HG03378 (cell line): ENCODE data around the gene PPP2R5B.

Experiments used
- ATAC-seq: cut with Tn5 transposase; IDR thresholded peaks from one replicate; pipeline ENCODE4 v1.9.1; 2021; ENCODE audit warnings: mild to moderate bottlenecking, moderate library complexity; ENCODE audit not compliant: unreplicated experiment

PPP2R5B gene

DNA sequence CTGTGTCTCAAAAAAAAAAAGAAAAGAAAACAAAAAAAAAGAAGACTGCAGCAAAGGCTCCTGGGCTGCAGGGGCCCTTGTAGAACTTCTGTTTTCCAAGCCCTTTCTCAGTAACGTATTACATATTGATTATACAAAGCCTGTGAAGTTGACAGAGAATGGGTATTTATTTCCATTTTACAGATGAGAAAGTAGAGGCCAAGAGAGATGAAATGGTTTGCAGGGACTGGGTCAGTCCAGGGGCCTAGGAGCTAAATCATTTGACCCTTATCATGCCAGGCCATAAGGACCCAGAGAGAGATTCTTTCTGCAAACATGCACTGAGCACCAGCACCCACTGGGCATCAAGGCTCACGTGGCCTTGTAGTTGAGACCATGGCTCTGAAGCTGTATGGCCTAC lies 4.5 kb downstream of the PPP2R5B start:
- ATAC-seq: no peak

DNA sequence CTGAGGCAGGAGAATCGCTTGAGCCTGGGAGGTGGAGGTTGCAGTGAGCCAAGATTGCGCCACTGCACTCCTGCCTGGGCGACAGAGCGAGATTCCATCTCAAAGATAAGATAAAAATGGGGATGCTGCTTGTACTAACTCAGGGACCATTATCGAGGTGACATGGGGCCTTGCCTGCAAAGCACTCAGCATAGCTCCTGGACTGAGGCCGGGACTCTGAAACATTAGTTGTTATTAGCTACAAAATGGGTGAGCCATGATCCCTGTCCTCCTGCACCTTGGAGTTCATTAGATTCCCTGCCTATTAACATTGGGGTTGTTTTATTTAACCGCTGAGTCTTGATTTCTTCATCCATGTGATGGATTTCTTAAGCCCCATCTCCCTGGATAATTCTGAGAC lies 5.1 kb downstream of the PPP2R5B start:
- no peak for ATAC-seq

DNA sequence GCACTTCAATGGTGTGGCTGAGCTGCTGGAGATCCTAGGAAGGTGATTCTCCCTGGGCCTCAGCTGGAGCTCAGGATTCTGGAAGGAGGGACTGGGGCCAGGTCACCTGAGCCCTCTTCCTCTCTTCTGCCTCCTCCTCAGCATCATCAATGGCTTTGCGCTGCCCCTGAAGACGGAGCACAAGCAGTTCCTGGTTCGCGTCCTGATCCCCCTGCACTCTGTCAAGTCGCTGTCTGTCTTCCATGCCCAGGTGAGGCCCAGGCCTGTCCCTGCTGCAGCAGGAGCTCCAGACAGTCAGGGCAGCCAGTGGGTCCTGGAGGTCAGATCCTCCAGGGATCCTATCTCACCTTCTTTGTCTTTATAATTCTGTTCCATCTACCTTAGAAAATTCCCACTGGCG lies 5.9 kb downstream of the PPP2R5B start:
- ATAC-seq: no peak

DNA sequence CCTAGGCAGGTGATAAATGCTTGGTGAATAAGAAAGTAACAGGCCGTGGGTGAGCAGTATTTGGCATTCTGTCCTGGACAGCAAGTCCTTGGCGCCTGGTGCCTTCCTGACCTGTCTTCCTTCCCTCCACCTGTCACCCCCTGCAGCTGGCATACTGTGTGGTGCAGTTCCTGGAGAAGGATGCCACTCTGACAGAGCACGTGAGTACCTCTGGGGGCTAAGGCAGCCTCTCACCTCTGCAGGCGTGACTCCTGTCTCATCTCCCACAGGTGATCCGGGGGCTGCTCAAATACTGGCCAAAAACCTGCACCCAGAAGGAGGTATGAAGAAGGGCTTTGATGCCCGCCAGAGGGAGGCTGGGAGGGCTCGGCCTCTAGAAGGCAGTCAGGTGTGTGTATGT lies 6.8 kb downstream of the PPP2R5B start:
- ATAC-seq: no peak

DNA sequence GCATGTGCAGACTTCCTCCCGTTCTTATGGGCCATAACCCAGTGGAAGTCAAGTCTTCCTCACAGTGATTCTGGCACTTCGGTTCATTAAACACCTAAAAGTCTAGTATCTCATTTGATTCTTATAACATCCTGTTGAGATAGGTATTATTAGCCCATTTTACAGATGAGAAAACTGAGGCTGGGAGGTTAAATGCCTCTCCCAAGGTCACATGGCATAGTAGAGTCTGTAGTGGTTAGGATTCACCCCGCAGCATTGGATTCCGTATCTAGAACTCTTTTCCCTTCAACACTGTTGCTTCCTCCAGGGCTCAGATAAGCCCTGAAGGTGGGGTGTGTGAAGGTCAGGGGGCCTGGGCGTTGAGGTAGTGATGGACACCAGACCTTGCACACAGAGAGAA lies 7.8 kb downstream of the PPP2R5B start:
- no peak for ATAC-seq

DNA sequence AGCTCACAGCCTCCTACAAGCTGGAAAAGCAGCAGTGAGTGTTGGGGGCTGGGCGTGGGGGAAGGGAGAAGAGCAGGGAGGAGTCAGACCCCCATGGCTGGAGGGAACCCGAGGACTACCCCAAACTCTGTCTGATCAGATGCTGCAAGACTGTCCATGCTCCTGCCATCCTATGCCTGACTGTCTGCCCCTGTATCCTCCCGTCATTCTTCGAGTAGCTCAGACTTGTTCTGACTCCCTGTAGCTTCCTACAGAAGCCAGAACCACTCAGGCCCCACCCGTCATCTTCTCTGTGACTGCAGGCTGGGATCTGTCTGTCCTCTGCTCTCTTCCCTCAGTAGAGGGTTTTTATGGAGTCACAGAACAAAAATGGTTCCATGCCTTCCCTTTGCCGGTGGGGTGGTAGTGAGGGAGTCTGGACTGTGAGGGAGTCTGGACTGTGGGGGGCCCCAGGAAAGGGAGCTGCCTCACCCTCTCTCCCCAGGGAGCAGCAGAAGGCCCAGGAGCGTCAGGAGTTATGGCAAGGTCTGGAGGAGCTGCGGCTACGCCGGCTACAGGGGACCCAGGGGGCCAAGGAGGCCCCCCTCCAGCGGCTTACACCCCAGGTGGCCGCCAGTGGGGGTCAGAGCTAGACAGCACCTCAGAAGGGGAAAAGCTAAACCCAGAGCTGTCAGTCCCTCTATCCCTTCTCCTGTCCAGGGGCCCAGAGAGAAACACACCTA lies 8.9 kb downstream of the PPP2R5B start:
- ATAC-seq: no peak

DNA sequence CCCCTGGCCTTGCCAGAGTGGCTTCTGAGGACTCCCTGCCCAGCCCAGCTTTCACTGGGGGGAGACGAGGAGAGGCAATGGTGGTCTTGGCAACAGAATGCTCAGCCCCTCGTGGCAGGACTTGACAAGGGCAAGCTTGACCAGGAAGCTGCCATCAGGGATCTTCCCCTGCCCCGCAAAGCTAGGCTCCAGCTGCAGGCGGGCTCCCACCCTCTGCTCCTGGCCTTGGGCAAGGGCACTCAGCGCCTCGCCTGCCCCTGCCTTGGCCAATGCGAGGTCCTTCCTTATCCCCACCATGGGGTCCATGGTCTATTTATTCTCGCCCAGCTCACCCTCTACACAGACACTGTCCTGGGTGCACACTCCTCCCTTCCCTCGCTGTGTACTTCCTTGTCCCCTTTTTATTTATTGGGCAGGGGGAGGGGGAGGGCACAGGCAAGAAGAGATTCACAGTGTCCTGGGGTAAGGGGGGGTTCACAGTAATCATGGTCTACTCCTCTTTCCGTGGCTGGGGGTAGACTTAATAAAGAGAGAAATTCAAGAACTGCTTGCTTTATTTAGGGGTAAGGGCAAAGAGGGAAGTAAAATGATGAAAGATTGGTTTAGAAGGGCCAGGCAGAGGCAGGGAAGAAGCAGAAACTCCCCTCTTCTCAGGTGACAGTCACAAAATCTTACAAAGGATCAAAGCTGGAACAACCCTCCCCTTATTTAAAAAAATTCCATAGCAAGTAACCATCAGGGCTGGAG lies 9.6 kb downstream of the PPP2R5B start:
- ATAC-seq: no peak

DNA sequence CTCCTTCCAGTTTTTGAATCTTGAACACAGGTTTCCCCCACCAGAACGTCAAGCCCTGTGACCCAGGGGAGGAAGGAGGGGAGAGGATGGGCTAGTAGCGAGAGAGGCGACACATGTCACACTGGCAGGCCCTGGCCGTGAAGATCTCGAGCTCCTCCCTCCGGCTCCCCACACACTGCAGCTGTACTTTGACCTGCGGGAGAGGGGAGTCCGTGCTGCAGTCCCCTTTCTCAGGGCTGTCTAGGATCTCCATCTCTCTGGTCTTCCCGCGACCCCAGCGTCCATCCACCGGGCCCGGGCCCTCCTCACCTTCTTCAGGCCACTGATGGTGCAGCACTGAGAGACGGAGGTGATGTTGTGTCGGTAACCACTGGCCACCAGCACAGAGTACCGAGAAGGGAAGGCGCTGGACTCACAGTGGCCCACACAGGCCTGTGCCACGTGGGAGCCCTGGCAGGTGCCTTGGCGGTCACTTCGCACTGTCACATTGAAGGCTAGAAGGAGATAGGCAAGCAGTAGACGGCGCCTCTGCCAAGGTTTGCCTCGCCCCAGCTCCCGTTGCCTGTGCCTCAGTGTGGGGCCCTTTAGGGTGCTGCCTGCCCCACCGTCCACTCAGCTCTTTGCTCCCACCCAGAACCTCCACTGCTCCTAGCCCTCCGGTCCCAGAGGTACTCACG lies 10.3 kb downstream of the PPP2R5B start:
- no peak for ATAC-seq

DNA sequence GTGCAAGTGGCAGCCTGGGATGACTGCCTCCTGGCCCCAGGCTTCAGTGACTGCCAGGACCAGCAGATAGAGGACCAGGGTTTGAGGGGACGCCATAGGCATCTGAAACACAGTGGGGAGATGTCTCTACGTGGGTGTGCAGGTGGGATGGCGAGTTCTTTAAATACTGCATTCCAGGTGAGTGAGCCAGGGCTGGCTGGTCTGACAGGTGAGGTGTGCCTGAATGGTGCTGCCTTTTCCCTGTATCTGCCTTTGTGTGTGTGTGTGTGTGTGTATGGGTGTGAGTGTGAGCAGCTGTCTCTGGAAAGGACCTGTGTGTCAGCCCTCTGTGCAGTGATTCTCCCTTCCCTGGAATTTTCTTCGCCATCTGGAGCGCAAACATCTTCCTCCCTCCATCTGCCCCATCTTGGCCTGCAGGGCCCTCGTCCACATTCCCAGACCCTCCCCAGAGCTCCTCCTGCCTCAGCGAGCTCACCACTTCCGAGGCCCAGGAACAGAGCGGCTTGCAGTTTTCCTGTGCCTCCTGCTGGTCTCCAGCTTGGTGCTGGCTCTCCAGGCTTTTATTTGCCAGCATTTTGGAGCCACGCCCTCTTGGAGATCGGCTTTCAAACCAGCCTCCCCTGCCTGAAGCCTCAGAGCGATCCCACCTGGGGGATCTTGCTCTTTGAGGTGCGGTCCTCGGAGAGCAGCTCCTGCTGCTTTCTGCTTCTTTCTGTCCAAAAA lies 11.0 kb downstream of the PPP2R5B start, which contains the start of gene GPHA2:
Gene GPHA2, minus strand, starts transcription at position 535 of the 723 bp plus-strand sequence. Its CDS starts 433 bp downstream, at position 102.
- ATAC-seq: no peak

DNA sequence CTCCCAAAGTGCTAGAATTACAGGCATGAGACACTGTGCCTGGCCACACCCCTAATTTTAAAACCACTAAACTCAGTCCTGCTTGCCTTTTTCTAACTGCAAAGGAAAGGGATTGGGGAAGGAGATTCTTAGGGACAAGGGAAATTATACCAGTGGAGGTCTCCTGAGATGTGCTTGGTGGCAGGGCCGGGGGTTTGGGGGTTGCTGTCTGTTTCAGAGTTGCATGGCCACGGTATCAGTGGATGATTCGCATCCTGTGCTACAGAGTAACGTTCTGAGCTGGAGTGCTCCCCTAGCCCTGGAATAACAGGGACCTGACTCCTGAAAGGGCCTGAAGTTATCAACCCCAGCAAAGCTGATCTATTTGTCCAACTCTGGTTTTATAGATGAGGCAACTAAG lies 12.1 kb downstream of the PPP2R5B start:
- ATAC-seq: no peak

DNA sequence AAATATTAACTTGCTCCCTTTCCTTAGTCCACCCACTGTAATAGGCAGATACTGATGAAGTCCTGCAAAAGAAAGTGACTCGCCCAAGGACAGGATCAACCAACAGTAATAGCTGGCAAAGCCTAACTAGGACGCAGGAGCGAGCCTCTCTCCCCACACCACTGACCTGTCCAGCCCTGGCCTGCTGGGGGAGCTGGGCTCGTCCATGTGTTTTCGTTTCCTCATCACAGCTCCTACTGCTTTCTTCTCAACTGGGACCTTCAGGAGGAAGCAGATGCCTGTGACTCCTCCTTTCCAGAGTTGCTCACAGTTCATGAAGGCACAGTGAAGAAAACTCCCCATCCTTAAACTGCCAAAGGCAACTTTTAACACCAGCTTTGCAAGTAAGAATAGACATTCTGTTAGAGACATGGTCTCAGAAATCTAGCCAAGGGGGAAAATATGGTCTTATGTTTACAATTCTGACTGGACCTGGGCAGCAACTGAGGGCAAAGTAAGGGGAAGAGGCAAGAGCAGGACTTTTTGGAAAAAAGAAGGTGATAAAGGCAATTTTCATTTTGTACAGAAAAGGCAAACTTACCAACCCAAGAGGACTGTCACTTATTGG lies 22.8 kb downstream of the PPP2R5B start:
- no peak for ATAC-seq

DNA sequence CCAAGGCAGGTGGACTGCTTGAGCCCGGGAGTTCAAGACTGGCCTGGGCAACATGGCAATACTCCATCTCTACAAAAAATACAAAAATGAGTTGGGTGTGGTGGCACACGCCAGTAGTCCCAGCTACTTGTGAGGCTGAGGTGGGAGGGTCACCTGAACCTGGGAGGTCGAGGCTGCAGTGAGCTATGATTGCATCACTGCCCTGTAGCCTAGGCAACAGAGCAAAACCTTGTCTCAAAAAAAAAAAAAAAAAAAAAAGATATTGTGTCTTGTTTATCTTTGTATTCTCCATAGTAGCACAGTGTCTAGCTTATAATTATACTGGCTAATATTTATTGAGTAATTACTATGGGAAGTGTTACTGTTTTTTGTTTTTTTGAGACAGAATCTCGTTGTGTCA lies 27.0 kb downstream of the PPP2R5B start:
- ATAC-seq: no peak

DNA sequence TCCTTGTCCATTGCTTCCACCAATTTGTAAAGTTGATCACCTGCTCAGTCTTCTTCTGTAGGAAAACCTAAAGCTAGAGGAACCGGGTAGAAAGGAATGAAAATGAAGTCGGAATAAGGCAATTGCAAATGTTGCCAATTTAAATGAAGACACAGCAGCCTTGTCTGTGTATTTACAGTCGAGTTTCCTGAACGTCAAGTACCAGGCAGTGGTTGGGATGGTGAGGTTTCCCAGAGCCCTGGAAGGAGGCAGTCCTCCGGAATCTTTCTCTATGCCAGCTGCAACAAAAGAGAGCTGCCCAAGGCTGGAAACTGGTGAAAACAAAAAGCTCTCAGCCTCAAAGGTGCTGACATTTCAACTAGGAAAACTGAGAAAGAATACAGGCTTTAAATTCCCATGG lies 29.7 kb downstream of the PPP2R5B start:
- ATAC-seq: no peak

DNA sequence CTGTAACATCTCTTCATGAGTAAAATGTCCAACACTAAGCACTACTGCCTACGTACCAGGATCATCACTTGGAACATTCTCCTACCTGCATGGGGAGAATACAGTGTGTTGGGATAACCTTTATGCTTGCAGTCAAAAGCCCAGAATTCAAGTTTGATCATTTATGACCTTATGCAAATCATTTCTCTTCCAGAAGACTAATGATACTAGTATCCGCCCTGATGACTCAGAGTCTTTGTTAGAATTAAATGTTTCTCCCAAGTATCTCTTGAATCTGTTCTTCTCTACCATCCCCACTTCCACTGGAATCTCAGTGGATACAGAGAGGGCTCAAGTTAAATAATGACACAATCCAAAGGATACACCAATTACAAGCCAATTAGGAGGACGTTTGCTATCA lies 35.0 kb downstream of the PPP2R5B start:
- no peak for ATAC-seq

DNA sequence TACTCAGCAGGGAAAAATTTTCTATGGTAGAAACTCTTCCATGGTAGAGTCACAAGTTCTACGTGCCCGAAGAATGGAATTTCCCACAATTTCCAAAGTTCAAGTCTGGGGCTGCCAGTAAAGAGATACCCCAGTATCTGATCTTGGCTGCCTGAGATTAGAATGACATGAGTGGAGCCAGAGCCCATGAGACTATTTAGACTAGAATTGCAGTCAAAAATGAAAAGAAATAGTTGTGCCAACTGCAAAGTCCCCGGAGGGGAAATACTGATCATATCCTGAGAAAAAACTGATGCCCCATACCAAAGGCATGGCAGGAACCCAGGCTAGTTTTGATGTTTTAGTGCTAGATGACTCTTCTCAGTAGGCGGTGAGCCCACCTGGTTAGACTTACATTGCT lies 36.2 kb downstream of the PPP2R5B start:
- ATAC-seq: no peak

DNA sequence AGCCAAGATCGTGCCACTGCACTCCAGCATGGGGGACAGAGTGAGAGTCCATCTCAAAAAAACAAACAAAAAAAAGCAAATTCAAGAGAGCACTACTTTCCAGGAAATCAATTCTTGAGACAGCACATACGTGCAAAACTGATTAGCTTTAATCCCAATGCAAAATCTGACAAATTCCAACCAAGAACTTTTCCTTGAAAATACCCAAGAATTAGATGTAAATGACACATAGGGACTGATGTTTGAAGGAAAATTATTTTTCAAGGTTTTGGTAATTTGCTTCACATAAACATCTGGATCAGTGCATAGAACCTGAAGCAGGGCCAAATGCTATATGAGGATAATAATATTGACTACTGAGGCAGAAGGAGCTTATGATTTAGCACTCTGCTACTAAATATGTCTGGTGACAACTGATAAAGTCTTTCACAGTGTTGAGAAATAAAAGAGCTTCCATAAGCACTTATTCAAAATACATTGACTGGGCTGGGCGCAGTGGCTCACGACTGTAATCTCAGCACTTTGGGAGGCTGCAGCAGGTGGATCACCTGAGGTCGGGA lies 38.7 kb downstream of the PPP2R5B start:
- no peak for ATAC-seq

DNA sequence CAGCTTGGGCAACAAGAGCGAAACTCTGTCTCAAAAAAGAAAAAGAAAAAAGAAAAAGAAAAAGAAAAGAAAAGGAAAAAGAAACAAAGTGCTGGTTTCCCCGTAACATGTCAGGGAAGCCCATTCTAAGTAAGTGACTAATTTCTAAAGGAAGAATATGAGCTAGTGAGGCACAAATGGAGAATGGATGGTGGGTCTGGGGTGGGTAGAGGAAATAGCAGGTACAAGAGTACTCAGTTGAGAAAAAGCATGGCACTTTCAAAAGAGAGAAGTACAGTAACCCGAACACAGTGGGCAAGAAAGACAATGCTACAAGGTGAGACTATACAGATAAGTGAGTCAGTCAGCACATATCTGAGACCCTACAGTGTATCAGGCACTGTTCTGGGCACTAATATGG lies 42.9 kb downstream of the PPP2R5B start:
- ATAC-seq: no peak

DNA sequence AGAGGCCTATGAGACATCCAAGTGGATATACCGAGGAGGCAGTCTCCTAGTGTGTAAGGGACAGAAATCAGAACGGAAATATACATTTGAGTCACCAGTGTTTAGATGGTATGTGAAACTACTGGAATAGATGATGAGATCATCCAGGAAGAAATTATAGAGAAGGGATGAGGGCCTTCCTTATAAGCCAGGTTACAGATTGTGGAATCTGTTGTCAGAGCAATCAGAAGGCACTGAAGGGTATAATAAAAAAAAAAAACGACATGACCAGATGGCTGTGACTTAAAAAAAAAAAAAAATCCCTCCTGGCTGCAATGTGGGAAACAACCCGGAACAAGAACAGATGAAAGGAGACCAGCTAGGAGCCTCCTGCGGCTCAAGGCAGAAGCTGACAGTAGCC lies 44.7 kb downstream of the PPP2R5B start:
- no peak for ATAC-seq

DNA sequence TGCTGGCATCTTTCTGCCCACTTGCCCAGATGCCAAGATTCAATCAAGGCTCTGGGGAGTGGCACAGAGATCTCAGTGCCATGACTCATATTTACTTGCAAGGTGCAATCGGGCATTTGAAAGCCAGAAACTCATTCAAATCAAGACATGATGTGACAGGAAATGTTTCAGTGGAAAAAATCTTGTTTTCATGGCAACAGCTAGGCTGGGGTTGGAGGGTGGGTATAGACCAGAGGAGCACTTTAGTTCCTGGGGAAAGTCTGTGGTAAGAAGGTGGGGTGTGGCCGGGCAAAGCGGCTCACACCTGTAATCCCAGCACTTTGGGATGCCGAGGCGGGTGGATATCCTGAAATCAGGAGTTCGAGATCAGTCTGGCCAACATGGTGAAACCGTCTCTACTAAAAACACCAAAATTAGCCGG lies 46.3 kb downstream of the PPP2R5B start:
- ATAC-seq: no peak

DNA sequence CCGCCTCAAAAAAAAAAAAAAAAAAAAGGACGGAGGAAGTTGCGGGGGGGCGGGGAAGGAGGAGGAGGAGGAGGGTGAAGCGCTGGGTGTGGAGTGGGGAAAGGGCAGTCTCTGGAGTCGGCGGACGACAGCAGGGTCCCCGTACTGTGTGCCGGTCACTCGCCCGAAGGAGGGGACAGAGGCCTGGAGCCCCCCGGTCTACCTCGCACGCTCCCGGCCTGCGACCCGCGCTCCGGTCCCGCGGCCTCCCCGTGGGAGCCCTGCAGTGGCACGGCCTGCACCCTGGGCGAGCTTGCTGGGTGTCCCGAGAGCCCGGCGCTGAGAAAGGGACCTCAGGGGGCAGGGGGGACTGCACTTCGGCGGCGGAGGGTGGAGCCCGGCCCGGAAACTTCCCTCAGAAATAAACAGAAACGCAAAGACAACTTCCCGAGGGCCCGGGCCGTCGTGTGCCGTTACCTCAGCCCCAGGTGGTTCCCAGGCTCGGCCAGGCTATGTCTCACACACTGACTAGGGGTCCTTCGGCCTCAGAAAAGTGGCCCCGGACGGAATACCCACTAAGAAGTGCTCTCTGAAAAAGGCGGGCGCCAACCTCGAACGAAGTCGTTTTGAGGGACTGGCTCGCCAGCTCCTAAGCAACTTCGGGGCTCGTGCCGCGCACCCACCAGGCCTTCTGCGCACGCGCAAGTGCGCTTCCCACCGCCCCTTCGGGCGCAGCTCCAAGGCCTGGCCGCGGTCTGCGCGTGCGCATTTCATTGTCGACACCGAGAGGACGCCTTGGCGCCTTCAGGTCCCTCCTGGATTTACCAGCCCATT lies 47.1 kb downstream of the PPP2R5B start, which contains the start of gene MAJIN:
Gene MAJIN, minus strand, starts transcription at position 688 of the 813 bp plus-strand sequence. CDS start 12,703 bp downstream, outside the sequence.
- ATAC-seq: no peak
